NAMALWA (cell line): ENCODE results near the gene VPS26A.

Source experiments
- DNase-seq: peaks from one replicate; pipeline ENCODE4 v3.0.0-alpha.2; 2015; ENCODE audit warnings: low spot score

VPS26A gene

DNA sequence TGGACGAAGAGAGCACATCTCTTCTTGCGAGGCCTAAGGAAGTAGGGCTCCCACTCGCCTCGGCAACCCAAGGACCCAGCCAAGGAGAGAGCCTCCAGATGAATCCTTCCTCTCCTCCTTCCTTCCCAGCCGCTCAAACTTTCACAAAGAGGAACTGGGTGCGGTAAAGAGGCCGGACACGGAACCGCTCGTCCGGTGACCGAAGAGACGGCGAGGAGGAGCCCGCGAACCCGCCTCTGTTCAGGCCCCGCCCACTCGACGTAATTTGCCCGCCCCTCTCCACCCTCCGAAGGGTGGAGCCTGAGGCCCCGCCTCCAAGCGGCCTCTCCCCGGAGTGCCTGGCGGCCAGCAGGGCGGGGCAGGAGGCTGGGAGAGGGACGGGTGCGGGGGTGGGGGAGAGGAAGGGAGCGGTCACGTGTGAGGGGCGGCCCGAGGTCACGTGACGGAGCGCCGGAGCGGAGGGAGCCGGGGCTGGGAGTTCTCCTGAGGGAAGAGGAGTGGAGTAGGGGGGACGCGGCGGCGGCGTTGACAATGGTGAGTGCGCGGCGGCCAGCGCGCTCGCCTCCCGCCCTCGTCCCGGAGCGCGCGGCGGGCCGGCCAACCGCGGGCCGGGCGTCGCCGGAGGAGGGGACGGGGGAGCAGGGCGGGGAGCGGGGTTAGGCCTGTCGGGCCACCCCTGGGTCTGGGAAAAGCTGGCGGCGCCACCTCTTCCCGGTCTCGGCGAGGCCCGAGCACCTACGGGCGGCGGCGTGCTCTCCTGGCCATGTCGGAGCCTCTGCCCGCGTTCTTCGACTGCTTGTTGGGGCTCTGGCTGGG lies at the start of gene VPS26A:
TSS of gene VPS26A (plus strand) at position 432 of the 816 bp plus-strand sequence. CDS start at position 532, 100 bp downstream.
- peak; percentile 98 for DNase-seq

DNA sequence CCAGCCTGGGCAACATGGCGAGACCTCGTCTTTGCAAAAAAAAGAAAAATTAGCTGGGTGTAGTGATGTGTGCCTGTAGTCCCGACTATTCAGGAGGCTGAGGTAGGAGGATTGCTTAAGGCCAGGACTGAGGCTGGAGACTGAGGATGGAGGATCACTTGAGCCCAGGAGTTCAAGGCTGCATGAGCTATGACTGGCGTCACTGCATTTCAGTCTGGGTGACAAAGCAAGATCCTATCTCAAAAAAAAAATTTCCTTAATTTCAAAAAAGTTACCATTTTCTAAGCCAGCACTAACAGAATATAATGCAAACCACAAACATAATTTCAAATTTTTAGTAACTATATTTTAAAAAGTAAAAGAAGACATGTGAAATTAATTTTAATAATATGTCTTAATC lies 49.4 kb upstream of the VPS26A start:
- no peak for DNase-seq

DNA sequence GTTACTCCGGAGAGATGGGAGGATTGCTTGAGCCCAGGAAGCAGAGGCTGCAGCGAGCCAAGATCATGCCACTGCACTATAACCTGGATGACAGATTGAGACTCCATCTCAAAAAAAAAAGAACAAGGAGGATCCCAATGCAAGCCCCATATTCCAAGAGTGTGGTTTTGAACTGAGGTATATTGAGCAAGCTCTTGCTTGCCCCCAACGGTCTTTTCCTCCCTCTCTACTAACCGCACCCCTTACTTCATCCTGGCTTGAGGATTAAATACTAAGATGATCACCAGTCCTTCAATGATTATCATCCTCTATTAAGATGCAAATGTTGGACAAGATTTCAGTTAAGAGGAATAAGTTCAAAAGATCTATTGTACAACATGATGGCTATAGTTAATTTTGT lies 48.5 kb upstream of the VPS26A start:
- no peak for DNase-seq

DNA sequence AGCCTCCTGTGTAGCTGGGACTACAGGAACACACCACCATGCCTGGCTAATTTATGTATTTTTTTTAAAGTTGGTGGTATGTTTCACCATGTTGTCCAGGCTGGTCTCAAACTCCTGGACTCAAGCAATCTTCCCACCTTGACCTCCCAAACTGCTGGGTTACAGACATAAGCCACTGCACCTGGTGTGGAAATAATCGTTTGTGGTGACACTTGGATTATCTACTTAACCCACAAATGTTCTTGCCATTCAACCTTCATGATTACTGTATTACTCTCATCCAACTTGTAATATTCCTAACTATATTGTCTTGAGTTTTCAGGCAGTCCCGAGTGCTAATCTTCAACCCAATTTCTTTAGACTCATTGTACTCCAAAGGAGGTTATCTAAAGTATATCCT lies 45.7 kb upstream of the VPS26A start:
- DNase-seq = no peak

DNA sequence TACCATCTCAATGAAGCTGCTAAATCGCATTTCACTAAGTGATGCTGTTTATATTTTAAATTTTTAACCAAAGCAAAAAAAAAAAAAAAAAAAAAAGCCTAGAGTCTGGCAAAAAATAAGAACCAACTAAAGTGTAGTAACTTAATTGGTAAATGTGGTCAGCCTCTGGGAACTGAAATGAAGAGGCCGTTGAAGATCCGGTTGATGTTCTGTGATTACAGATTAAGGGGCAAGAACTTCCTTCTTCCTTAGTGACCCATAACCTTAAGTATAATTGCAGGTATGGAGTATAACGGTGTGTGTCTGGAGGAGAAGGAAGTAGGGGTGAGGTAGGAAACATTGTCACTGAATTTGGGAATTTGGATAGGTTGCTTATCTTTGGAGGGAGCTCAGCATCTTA lies 43.8 kb upstream of the VPS26A start:
- no peak for DNase-seq

DNA sequence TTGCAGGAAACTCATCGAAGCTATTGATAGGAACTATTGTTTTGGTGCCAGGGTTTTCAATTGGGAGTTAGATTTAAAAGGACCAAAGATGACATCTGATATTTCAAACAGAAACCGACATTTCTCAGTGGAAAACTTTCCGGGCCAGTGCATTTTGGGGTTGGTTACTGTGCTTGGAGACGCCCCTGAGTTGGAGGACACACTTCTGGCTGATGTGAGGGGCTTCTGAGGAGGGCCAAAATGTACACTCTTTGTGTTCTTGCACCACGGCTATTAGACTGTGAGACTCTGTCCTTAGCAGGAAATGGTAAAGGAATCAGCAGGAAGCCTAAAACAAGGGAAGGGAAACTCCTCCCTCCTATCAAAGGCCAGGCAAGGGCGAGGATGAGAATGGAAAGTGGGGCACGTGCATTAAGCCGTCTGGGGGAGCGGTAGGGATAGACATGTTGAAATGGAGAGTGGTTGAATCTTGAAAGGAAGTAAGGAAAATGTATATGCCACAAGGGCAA lies 37.9 kb upstream of the VPS26A start:
- no peak for DNase-seq

DNA sequence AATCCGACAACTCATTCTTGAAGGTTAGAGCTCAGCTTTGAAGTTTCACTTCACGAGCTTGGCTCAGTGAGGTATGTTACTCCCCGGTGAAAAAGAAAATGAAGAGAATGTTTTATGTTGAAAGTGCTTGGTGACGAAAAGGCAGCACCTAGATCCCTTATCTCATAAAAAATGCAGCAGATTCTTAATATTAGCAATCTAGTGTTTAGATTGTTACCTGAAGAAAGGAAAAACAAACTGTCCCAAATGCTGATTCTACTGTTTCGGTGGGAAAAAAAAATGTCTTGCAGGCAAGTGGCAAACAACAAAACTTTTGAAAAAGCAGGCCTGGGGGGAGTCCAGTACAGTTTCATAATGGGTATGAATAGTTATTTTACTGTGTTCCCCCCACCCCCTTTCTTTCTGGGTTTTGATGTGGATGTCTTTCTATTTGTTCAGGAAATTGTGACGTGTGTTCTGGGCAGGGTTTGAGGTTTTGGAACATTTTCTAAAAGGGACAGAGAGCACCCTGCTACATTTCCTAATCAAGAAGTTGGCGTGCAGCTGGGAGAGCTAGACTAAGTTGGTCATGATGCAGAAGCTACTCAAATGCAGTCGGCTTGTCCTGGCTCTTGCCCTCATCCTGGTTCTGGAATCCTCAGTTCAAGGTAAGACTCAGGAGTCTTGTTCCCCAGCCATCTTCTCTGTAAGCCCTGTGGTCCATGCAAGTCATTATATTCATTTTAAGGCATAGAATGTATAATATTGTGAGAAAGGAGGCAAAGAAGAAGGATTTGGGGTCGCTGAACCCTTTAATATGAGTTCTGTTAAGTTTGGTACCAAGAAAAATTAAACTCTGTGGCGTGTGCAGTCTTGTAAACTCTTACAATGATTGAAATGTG lies 36.1 kb upstream of the VPS26A start, which contains the start of gene SRGN:
TSS of gene SRGN (plus strand) at position 514 of the 881 bp plus-strand sequence. CDS start at position 569, 55 bp downstream.
- peak; percentile 81 for DNase-seq

DNA sequence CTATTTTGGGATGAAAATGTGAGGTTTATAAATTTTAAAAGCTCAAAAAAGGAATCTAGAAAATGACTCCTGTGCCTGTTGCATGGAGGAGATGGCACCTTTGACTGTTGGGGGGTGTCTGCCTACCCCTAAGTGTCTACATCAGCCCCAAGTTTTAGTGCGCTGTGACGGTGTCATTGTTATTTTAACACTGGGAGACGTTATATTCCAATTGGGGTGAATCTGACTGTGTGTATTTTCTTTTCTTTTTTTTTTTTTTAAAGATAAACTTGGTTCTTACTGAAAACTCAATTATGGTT lies 35.6 kb upstream of the VPS26A start:
- no peak for DNase-seq

DNA sequence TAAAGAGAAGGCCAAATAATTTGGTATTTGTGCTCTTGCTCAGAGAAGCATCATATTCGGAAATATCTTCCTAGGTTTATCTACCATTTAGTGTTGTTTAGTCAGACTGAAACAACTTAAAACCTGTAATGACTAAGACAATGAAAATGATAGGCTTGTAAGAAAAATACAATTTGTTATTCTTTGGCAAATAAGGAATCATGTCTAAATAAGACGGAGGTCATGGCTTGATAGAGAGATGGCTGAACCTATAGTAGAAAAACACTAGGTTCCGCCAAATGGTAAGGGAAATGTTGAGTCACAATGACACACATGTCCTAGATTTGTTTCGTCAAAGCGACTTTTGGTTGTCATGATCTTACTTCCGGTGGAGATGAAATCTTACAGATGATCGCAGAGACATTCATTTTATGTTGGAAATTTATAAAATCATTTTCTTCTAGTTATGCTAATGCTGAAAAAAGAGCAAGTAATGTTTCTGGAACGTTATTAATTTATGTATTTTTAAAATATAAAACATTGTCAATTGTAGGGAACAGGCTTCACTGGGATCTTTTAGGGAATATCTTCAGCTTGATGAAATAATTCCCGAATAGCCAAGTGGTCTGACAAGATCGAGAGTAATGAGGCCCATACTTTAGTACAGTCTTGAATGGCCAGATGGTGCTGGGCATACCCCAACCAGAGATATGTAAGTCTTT lies 35.0 kb upstream of the VPS26A start:
- peak; percentile 35 for DNase-seq

DNA sequence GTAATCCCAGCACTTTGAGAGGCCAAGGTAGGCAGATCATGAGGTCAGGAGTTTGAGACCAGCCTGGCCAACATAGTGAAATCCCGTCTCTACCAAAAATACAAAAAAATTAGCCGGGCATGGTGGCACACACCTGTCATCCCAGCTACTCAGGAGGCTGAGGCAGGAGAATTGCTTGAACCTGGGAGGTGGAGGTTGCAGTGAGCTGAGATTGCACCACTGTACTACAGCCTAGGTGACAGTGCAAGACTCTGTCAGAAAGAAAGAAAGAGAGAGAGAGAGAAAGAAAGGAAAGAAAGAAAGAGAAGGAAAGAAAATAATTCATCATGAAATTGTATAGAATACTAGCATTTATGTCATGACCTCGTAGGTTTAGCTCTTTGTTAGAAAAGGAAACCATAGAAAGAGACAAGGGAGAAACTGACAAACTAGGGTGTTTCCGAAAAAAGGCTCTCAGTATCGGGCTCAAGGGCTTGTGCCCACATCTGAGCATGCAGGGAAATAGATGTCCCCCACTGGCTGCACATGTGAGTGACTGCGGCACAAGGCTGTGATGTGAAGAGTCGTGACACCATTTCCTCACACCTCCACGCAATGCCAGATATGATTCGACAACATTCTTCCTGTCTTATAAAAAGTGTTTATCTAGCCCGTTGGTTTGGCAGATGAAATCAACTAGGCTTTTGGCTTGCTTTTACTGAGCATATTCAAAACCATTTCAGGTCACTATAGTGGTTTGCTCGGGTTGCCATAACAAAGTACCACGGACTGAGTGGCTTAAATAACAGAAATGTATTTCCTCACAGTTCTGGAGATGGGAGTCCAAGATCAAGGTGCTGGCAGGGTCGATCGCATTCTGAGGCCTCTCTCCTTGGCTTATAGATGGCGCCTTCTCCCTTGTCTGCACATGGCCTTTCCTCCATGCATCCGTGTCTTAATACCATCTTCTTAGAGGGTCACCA lies 34.1 kb upstream of the VPS26A start:
- DNase-seq = no peak

DNA sequence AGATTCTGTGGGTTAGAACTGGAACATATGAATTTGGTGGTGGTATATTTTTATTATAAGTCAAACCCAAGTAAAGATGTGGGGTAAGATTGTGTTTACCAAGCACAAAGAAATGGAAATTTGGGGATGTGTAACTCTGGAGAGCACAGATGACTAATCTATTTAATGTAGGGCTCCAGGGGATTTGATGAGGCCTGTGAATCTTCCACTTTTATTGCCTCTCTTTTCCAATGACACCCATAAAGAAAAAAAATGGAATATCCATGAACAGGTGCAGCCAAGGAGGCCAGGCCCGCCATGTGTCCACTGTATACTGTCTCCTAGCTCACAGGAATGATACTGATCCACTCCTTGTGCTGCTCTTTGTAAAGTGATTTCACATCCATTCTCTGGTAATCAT lies 33.3 kb upstream of the VPS26A start:
- no peak for DNase-seq

DNA sequence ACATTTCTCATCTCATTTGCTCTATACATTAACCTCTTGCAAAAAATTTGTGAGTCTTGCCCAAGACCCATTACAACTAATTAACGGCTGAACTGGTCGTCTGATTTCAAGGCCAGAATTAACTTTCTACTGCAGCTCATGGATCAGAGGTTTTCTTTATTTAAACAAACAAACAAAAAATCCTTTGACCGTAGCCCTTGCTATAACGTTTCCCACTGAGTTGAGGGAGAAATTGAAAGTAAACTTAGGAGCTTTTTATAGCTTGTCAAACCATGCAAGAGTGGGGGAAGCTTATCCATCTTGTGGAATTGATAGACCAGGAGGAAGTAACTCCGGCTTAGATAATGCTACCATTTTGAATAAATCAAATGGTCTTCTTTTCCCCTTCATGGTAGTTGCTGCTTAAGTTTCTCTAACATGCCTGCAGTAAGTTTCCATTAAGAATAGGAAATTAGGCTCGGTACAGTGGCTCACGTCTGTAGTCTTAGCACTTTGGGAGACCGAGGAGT lies 32.8 kb upstream of the VPS26A start:
- no peak for DNase-seq

DNA sequence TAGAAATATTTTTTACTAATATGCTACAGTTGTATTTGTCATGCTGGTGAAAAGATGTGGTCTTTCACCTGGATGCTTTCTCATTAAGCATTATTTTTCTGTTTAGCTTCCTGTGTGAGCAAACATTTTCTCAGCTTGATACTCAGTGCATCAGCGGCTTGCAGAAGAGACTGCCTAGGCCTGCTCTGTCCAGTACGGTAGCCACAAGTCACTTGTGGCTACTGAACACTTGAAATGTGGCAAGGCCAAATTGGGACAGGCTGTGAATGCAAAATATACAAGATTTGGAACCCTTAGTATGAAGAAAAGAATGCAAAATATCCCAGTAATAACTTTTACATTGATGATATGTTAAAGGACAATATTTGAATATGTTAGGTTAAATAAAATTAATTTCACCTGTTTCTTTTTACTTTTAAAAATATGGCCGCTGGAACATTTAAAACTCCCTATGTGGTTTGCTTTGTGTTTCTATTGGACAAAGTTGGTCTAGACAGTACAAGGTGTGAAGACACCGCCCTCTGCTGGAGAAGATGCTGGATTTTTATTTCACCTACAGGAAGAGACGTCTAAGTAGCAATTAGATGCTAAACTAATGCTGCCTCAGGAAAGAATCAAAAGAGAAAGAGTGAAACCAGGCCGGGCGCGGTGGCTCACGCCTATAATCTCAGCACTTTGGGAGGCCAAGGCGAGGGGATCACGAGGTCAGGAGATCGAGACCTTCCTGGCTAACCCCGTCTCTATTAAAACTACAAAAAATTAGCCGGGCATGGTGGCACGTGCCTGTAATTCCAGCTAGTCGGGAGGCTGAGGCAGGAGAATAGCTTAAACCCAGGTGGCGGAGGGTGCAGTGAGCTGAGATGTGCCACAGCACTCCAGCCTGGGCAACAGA lies 30.8 kb upstream of the VPS26A start:
- DNase-seq = peak; percentile 92

DNA sequence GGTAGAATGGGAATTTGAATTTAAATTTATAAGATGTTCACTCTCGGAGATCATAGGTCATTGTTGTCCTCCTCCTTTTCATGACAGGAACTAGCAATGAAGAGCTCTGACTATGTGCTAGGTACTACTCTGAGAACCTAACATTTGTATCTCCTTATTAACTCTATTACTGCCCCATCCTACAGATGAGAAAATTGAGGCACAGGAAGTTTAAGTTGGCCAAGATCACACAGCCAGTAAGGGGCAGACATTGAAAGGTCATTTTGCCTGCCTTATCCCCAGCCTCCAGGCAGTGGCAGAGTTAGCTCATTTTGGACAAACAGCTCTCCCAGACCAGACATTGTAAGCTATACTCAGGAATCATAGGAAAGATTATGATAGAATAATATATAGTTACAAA lies 30.0 kb upstream of the VPS26A start:
- DNase-seq = no peak

DNA sequence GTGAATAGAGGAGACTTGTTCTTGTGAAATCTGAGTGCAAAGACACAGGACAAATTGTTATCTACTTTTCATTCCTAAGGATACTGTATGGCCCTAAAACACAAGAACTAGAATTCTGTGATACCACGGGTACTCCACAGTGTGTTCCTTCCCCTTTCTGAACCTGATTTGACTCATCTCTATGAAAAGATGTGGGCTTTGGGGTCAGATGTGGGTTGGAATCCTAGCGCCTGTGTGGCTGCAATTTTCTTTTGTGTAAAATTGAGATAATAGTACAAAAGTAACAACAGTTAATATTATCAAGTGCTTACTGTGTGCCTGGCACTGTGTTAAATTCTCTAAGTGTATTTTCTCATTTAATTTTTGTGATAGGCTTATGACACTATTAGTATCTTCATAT lies 27.9 kb upstream of the VPS26A start:
- no peak for DNase-seq

DNA sequence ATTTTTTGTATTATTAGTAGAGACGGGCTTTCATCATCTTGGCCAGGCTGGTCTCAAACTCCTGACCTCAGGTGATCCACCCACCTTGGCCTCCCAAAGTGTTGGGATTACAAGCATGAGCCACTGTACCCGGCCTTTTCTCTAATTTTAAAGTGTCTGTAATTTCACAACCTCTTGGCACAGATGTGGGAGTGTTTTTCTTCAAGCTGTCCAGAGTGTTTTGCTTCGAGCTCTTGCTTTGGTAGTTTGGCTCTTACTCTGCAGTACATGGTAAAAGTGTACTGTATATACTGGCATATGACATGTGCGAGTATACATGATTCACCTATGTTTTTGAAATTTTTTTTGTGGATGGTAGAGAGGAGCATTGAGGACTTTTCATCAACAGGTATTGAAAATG lies 26.2 kb upstream of the VPS26A start:
- DNase-seq = no peak

DNA sequence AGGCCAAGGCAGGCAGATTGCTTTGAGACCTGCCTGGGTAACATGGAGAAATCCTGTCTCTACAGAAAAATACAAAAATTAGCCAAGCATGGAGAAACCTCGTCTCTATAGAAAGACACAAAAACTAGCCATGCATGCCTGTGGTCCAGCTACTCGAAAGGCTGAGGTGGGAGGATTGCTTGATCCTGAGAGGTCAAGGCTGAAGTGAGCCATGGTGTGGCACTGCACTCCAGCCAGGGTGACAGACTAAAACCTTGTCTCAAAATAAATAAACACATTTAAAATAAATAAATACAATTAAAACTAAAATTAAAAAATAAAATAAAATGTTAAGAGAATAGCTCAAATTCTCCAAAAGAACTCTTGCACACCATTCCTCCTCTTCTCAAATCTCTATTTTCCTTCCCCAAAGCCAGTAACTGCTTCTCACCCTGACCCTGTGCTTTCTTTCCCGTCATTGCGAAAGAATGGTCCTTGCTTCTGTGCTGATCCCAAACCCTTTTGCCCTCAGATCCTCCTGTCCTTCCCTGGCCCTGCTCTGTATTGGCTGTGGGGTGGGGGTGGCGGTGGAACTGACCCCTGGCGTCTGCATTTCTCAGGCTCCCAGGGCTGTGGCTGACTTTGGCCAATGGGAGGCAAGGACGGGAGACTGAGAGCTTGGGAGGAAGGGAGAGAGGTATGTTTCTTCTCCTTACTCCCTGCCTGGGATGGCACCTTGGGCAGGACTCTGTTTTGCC lies 23.7 kb upstream of the VPS26A start:
- no peak for DNase-seq

DNA sequence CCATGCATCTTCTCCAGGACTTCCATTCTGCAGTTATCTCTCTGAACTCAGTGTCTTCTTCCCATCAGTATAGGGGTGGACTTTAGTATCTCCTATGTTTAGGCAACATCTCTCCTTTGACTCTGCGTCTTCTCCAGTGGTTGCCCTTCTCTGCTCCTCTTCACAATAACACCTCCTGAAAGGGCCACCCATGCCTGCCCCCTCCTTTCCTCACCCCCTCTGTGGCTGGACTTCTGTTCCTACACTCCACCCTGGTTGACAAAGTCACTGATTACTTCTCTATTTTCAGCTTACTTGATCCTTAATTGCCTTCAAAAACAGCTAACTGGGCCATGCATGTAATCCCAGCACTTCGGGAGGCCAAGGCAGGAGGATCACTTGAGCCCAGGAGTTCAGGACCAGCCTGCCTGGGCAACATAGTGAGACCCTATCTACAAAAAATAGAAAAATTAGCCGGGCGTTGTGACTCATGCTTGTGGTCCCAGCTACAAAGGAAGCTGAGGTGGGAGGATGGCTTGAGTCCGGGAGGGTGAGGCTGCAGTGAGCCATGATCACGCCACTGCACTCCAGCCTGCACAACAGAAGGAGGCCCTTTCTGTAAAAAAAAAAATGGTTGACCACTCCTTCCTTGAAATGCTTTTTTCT lies 22.4 kb upstream of the VPS26A start:
- DNase-seq = no peak

DNA sequence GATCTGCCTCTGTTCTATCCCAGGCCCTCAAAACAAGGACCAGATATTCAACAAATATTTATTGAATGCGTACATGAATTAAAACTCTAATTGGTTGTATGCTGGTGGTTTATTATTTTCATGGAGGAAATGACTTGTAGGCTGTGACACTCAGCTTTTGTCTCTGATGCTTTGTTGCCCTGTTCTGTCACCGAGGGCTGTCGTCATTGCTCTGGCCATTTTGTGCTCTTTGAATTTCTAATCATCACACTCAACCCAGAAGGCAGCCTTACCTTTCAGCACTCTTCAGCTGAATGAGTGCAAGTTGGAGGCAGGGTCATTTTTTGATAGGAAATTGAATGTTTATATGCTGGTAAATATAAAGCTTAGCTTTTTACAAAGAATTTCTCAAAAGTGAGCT lies 21.5 kb upstream of the VPS26A start:
- DNase-seq = no peak
